Amniotic epithelial cell (primary cell): ENCODE data around the gene TASL.
"Not testable (repeated sequence)": the region's sequence is repeated elsewhere in the genome, so short reads cannot be mapped to it uniquely, and the experiment has no call there.

Experiments used
- DNase-seq: peaks from one replicate; pipeline ENCODE4 v3.0.0-alpha.2; 2010; ENCODE audit warnings: low read depth

TASL gene

DNA sequence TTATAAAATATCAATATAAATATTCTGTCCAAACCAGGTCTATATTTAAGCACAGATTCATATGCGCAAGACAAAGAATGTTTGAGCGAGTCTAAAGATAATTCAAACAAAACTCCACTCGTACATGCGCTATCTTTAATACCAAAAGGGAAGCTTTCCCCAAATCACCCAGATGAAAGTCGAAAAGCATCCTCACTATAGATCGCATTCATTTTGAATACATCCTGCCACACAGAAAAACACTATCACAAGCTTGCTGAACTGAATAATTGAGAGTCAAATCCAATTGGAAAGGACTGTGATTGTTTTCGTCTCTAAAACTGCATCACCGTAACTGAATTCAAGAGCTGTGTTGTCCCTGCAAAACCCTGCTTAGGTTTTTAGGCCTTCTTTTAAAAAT is 685 bp downstream of the TASL start:
- no peak for DNase-seq

DNA sequence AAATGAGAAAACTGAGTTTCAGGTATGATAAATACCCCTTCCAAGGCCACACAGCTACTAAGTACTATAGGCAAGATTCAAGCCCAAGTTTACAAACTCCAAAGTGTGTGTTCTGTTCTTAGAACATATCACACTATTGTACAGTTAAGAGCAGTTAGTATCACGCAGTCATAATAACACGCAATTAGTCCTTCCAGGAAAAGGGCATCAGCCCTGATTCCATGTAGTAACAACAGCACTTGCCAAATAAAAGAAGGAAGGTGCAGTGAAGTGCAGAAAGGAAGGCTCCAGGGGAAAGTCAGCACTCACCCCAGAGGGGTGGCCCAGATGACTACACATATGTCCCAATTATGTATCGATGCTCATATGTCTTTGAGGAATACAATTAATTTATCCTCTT is 4.4 kb downstream of the TASL start:
- no peak for DNase-seq

DNA sequence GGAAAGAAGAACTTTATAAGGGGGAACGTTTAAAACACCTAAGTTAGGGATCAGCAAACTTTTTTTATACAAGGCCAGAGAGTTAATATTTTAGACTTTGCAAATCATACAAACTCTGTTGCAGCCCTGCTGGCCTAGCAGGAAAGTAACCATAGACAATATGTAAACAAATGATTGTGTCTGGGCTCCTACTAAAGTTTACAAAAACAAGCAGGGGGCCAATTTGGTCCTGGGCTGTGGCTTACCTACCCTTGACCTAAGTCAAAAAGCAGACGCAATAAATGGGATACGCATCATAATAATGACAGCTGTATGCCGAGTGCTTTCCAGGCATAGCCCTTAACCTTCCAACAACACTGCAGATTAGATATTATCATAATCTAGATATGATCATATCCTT is 4.9 kb downstream of the TASL start:
- DNase-seq = no peak

DNA sequence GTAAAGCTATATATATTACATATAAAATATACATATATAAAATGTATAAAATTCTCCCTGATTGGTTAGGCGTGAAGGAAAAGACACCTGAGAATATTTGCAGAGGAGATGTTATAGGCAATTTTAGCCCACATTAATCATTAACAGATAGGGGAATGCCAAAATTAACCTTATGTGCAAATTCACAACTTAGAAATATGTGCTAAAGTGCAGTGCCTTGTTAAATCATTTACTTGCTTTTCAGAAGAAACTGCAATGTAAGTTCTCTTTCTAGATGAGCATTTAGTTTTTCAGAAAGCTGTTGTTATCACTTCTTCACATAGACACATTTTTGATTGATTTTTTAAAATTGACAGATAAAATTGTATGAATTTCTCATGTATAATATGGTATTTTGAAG is 5.6 kb downstream of the TASL start:
- no peak for DNase-seq

DNA sequence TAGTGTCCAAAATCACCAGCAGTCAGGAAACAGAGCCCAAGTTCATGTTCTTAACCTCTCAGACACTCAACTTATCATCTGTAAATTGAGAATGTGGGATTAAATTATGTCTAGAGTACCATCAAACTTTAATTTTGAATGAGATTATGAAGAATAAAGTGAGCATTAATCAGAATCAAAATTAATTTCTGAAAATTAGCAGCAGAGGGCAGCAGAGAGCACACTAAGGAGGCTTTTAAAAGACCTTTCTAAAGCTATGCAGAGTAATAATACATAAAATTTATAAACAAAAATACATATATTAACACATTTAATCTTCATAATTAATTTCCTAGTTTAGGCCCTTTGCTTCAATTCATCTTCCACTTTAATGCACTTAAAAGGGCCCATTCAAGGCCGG is 7.1 kb downstream of the TASL start:
- DNase-seq = peak; percentile 1

DNA sequence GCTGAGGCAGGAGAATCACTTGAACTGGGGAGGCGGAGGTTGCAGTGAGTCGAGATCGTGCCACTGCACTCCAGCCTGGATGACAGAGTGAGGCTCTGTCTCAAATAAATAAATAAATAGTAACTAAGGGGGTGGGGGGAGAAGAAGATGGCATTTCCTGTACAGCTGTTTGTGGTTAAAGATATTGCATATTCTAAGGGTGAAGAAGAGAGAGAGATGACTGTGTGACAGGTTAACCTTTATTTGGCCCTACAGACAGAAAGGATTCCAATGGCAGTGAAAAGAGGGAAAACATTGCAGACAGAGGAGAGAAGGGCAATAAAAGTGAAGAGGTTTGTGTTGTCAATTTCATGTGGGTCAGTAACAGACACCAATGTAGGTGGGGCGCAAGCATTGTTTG is 9.4 kb downstream of the TASL start:
- peak; percentile 53 for DNase-seq

DNA sequence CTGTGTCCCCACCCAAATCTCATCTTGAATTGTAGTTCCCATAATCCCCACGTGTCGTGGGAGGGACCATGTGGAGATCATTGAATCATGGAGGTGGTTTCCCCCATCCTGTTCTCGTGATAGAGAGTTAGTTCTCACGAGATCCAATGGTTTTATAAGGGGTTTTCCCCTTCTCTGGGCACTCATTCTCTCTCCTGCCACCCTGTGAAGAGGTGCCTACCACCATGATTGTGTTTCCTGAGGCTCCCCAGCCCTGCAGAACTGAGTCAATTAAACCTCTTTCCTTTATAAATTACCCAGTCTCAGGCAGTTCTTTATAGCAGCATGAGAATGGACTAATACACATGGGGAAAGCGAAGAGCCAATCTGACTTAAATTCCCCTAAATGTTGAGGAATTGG is 14.5 kb downstream of the TASL start:
- not testable (repeated sequence) for DNase-seq

DNA sequence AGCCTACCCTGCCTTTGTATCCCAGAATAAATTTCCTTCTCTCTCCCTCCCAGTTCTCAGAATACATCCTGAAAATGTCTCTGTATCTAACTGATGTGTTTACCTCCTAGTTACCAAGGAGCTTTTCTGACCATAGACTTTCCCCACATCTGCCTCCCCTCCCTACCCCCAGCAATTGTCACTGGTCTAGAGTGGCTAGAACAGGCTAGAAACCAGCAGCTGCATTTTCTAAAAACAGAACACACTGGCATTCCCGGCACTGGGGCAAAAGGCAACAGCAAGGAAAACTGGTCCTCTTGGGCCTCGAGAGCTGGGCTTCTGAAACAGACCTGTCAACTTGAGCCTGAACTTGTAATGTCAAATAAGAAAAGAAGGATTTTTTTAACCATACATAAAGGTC is 16.4 kb downstream of the TASL start:
- DNase-seq = no peak

DNA sequence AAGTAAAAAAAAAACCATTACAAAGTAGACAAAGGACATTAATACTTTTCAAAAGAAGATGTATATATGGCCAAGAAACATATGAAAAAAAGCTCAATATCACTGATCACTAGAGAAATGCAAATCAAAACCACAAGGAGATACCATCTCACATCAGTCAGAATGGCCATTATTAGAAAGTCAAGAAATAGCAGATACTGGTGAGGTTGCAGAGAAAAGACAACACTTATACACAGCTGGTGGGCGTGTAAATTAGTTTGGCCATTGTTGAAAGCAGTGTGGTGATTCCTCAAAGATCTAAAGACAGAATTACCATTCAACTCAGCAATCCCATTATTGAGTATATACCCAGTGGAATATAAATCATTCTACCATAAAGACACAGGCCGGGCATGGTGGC is 39.3 kb downstream of the TASL start:
- no peak for DNase-seq

DNA sequence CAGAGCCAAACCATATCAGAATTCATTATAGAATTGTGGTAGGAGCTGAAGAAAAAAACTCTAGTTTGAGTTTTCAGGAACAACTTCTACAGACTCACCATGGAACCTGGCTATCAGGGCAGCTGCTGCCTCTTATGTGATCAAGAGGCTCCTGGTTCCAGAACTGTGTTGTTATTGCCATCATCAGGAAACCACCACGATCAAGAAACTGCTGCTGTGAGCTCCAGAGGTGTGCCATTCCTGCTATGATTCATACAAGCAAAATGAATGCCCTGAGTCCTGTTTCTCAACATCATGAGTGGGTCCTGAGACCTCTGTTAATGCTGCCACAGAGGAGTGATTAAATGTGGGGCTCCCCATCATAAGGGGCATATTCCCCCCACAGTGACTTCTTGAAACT is 43.7 kb downstream of the TASL start:
- no peak for DNase-seq

DNA sequence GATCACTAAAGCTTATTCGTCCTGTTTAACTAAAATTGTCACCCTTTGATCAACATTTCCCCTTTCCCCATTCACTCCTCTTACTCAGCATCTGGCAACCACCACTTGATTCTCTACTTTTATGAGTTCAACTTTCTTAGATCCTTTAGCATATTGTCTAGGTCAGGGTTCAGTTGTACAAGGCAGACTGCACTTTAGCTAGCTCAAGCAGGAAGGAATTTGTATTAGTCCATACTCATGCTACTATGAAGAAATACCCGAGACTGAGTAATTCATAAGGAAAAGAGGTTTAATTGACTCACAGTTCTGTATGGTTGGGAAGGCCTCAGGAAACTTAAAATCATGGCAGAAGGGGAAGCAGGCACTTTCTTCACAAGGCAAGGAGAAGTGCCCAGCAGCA is 44.3 kb downstream of the TASL start:
- peak; percentile 52 for DNase-seq

DNA sequence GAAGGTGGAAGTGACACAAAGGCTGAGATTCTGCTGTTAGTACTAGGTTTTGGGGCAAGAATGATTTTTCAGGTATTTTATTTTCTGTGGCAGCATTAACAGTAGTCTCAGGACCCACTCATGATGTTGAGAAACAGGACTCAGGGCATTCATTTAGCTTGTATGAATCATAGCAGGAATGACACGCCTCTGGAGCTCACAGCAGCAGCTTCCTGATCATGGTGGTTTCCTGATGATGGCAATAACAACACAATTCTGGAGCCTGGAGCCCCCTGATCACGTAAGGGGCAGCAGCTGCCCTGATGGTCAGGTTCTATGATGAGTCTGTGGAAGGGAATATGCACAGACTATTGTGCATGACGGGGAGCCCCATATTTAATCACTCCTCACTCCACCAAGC is 47.0 kb downstream of the TASL start:
- DNase-seq = peak; percentile 39

DNA sequence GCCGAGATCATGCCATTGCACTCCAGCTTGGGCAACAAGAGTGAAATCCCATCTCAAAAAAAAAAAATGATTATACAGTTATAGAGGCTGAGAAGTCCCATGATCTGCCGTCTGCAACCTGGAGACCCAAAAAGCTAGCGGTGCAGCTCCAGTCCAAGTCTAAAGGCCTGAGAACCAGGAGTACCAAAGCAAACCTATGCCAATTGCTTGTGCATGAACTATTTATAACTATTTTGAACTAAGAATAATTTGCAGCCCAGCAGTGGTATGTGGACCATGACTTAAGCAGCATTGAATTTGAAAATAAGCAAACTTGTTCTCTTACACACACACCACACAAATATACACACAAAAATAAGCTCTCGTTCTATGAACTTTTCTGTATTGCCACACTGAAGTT is 51.8 kb downstream of the TASL start:
- DNase-seq = no peak

DNA sequence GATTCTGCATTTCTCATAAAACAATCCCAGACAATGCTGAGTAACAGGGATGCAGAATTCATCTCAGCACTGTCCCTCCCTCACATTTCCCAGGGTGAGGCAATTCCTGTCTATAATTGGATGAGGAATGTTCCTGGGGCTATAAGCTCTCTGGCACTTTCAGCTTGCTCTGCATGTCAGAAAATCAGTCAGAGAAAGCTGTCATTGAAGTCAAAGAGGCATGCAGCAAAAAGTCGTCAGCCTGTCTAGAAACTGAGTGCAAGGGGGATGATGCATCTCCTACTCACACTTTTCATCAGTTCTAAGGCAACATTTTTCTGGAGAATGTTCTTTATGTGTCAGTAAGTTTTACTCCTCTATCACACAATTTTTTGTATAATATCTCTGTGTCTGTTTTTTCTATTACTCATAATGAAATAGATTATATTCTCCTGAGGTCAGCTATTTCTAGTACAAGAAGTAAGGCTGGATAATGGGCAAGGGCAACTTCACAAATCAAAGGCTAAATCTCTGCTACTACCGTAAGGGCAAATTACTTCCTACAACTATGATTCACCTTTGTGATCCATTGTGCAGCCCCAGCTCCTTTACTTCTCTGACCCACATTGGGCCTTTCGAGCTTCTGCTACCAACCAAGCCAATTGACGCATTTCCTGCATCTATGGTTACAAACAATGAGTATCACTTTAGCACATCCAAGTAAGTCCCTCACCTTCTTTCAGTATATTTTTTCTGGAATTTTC is 56.0 kb downstream of the TASL start:
- peak; percentile 48 for DNase-seq

DNA sequence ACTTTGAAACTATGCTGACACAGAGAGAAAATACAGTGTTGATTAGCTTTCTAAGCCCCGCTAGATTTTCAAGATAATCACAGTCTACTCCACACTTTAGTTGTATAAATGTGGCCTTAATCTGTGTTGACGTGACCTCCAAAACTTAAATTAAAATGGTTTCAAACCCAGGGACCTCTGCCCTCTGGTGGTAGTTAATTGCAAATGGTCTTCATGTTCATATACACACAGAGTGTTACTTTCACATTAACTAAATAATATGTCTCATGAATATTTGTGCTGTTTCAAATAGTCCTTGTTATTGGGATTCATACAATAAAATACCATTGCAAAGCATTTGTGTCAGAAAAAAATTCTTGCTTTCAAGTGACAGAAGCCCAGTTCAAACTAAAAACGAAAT is 64.3 kb downstream of the TASL start:
- no peak for DNase-seq
